Measurements from ENCODE around the gene ACTRT2. TPM values are rescaled to one million over a fixed set of nuclear protein-coding genes. Genes with fewer than 3 reads are reported as not detected.

The ACTRT2 gene
- total and polyA plus RNA-seq, 12 donors: not detected

DNA sequence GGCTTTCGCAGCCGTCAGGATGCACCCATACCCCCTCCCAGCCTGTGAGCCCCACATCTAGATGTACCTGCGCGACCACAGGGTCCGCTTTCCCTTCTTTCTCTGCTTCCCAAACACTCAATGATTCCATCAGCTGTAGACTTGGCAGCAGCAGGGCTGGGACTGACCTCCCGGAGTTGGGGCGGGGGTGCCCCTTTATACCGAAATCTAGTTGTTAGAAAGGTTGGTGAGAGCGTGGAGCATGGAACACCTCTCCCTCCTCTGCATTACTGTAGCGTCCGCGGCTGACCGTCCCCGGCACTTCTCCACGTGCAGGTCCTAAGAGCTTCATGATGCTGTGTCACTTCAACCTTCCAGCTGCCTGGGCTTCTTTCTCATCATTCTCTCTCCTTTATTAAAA lies 21.1 kb upstream of the ACTRT2 start:
- H3K9me3 ChIP-seq (replicated peaks in 1 of 3): no peaks in the 10 kb centered on the region
- WGBS, 4 donors: 74 to 89% (median 82%) methylated on average over 14 to 15 of the region's 15 CpGs
- intact Hi-C loops (cut with DNase I): no loop called here
- no peaks in the 10 kb centered on the region for H3K4me1 ChIP-seq (replicated peaks in 1 of 2)
- no peak overlapping the region for H3K4me3 ChIP-seq
- no peaks in the 10 kb centered on the region for H3K36me3 ChIP-seq (replicated peaks in 1 of 2)
- H3K27ac ChIP-seq: no peak overlapping the region
- no peak for TF ChIP-seq CTCF (IDR thresholded peaks at IDR 0.05)
- no peak for TF ChIP-seq POLR2A (IDR thresholded peaks at IDR 0.05)
- DNase-seq: peak in 1 of 7 donors; percentile 2
- H3K27me3 ChIP-seq: peaks cover 3% of the 10 kb centered on the region

DNA sequence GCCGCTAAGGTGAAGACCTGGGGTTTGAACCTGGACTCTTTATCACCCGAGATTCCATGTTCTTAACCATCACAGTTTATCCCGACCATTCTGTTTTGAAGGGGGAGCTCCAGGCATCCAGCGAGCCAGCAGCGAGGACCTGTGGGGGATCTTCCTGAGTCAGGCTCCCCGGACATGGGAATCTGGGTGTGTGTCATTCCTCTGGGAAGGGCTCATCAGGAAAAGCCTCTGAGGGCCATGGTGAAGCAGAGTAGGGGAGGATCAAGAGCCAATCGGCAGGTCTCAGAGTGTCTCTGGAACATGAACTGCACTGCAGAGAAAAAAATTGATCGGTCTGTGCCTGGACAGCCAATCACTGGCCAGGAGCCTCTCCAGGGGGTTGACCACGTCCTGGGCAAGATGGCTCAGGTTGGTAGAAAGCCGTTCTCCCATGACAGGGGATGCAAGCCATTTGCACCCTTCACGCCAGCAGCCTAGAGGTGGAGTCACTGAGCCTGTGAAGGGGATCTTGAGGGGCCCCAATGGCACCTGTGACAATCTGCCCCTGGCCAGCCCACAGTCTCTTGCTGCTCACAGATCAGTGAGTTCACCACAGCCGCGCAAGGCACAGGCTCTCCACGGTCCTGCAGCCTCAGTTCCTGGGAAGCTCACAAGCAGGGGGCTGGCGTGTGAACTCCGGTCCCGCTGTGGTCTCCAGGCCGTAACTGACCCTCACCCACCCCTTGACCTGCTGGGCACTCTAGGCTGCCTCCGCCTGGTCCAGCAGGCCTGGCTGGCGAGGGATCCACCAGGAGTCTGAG lies 20.4 kb upstream of the ACTRT2 start:
- Histone ChIP-seq H3K4me3 (no peak overlapping the region), H3K9me3 (replicated peaks in 1 of 3) (no peaks in the 10 kb centered on the region), H3K4me1 (replicated peaks in 1 of 2) (no peaks in the 10 kb centered on the region), H3K27ac (no peak overlapping the region), H3K27me3 (peaks cover 3% of the 10 kb centered on the region), H3K36me3 (replicated peaks in 1 of 2) (no peaks in the 10 kb centered on the region)
- TF ChIP-seq POLR2A (IDR thresholded peaks at IDR 0.05) (no peak), CTCF (IDR thresholded peaks at IDR 0.05) (no peak)
- 65 to 69% (median 67%) methylated on average over 14 to 20 of the region's 20 CpGs for WGBS, 4 donors
- no peak for DNase-seq
- intact Hi-C loops (cut with DNase I): no loop called here

DNA sequence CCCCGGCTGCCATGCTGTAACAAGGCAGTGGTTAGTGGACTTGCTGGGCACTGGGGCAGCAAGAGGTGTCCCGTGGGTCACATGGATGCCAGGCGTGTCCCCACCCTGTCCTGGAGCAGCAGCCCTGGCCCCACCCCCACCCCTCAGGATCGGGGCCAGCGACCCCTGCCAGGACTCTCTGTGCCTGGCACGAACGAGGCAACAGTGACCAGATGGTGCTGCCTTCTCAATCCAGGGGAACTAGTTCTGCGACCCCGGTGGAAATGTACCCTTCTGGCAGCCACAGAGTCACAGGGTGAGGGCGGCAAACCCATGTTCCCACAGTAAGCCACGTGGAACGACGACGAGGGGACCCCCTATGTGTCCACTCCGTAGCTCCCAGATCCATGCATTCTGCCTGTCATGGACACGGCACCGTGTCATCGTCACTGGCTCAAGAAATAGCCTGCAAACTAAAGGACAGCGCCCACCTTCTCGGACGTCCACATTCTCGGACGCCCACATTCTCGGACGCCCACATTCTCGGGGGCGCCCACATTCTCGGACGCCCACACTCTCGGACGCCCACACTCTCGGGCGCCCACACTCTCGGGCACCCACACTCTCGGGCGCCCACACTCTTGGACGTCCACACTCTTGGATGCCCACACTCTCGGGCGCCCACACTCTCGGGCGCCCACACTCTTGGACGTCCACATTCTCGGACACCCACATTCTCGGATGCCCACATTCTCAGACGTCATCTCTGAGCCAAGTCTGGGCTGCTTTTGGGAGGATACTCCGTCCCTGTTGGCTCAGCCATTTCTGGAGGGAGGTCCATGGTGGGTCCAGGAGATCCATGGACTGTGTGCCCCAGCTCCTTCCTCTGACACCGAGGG lies 19.6 kb upstream of the ACTRT2 start:
- Histone ChIP-seq H3K4me3 (no peak overlapping the region), H3K9me3 (replicated peaks in 1 of 3) (no peaks in the 10 kb centered on the region), H3K4me1 (replicated peaks in 1 of 2) (no peaks in the 10 kb centered on the region), H3K27ac (no peak overlapping the region), H3K36me3 (replicated peaks in 1 of 2) (no peaks in the 10 kb centered on the region), H3K27me3 (peaks cover 3% of the 10 kb centered on the region)
- TF ChIP-seq CTCF (IDR thresholded peaks at IDR 0.05): no peak
- WGBS, 4 donors: 81 to 90% (median 89%) methylated on average over 42 to 47 of the region's 47 CpGs
- intact Hi-C loops (cut with DNase I): no loop called here
- DNase-seq: no peak

DNA sequence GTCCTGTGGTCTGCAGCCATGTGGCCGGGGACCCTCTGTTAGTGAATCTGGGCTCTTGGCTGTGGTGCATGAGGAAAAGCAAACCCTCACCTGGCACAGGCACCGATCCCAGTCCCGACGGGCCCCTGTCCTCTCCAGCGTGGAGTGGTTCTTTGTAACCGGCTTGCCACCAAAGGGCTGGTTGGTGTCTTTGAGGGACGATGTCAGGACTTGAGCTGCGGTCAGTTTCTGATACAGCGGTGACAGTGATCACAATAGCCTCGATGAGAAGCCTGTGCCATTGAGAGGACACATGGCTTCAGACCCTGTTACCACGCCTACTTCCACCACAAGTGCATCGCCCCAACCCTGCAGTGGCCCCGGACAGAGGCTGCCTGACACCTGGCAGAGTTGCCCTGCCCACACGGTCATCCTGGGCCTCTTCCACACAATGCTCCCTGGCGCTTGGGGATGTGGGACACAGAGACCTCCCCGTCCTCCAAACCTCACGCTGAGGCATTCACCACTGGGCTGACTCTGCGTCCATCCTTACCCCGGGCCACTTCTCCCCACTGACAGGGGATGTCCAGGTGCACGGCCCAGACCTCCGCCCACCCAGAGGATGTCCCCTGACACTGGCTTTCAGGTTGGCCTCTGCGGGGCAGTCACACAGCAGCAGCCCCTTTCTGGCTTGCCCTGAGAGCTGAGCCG lies 18.8 kb upstream of the ACTRT2 start:
- intact Hi-C loops (cut with DNase I): no loop called here
- Histone ChIP-seq H3K4me1 (replicated peaks in 1 of 2) (no peaks in the 10 kb centered on the region), H3K27ac (no peak overlapping the region), H3K27me3 (peaks cover 3% of the 10 kb centered on the region), H3K9me3 (replicated peaks in 1 of 3) (no peaks in the 10 kb centered on the region), H3K36me3 (replicated peaks in 1 of 2) (no peaks in the 10 kb centered on the region), H3K4me3 (no peak overlapping the region)
- no peak for DNase-seq
- TF ChIP-seq CTCF (IDR thresholded peaks at IDR 0.05) (no peak), POLR2A (IDR thresholded peaks at IDR 0.05) (no peak)
- WGBS, 4 donors: 81 to 86% (median 82%) methylated on average over 15 to 23 of the region's 23 CpGs

All from adrenal gland (tissue), 12 donors.